Endothelial cell of umbilical vein (primary cell): ENCODE data around the gene SLC9C1. TPM values are rescaled to one million over a fixed set of nuclear protein-coding genes. Genes with fewer than 3 reads are reported as not detected.
A peak's percentile ranks its signal among the peaks of the same experiment; 100 is the strongest.

ENCODE experiments used
- Bru-seq: library from RNA; stranded (reverse); fragments of 400-500 nt; gene quantifications from one replicate; lab custom pipeline; 2021; lab: Mats Ljungman, UMichigan
- BruChase-seq, 2 experiments: library from RNA; stranded (reverse); fragments of 400-500 nt; gene quantifications; one replicate each; lab custom pipeline; 2021; lab: Mats Ljungman, UMichigan
- BruUV-seq: library from RNA; stranded (reverse); fragments of 400-500 nt; replicated peaks from 2 replicates; lab custom pipeline; 2021; lab: Mats Ljungman, UMichigan
- CTCF ChIA-PET: fragments of 300-600, 350-600 bp; sonication (Branson Sonifier 250); formaldehyde crosslinking; loops from one replicate; lab custom pipeline; 2021; ENCODE audit warnings: antibody characterized with exemption, inconsistent platforms; lab: Charles Lee
- POLR2A ChIA-PET: fragments of 300-600, 350-600 bp; sonication (Branson Sonifier 250); formaldehyde crosslinking; loops from one replicate; lab custom pipeline; 2021; ENCODE audit warnings: antibody characterized with exemption, inconsistent platforms; lab: Charles Lee
- DNase-seq: peaks from one replicate; pipeline ENCODE4 v3.0.0-alpha.2; 2011; ENCODE audit warnings: low read depth, low spot score
- FAIRE-seq: peaks from 2 replicates; lab custom pipeline; 2011; peaks lifted over from hg19 to GRCh38; lab: Jason Lieb, UNC
- H2AFZ ChIP-seq: 2 replicates; pipeline ENCODE4 v1.6.0; 2012; ENCODE audit warnings: low read depth, low read length, control low read depth, inconsistent platforms
- H3K27ac ChIP-seq: 2 replicates; pipeline ENCODE4 v1.5.1; 2011; ENCODE audit warnings: low read depth, mild to moderate bottlenecking, control low read depth, low read length, moderate library complexity; ENCODE audit not compliant: insufficient read depth
- H3K27me3 ChIP-seq, 2 experiments: 2 replicates each; pipeline versions ENCODE4 v1.6.0 to v1.6.1; 2011; ENCODE audit warnings: low read length in 2 of 2, mixed read lengths in 1 of 2; ENCODE audit not compliant: control insufficient read depth in 2 of 2, insufficient read depth in 2 of 2
- H3K36me3 ChIP-seq, 2 experiments: 2 replicates in 1 of 2; 3 replicates in 1 of 2; pipeline ENCODE4 v1.5.1; 2011; ENCODE audit warnings: low read length in 2 of 2, mild to moderate bottlenecking in 1 of 2, moderate library complexity in 1 of 2; ENCODE audit not compliant: control insufficient read depth in 2 of 2, insufficient read depth in 2 of 2; ENCODE audit errors: extremely low read depth in 1 of 2
- H3K4me1 ChIP-seq: 3 replicates; pipeline ENCODE4 v1.5.1; 2011; ENCODE audit warnings: mild to moderate bottlenecking, low read length; ENCODE audit not compliant: control insufficient read depth, insufficient read depth; ENCODE audit errors: extremely low read depth
- H3K4me2 ChIP-seq: 2 replicates; pipeline ENCODE4 v1.6.1; 2011; ENCODE audit warnings: low read length, control low read depth, mixed read lengths; ENCODE audit not compliant: insufficient read depth
- H3K4me3 ChIP-seq, 3 experiments: fragments of 200-600 bp in 1 of 3; sonication (generic), shearing (Covaris generic) in 1 of 3; replicated peaks in 1 of 3; 2 replicates each; pipeline ENCODE4 v1.5.1; 2011 to 2016; ENCODE audit warnings: control low read depth in 3 of 3, low read length in 3 of 3, mild to moderate bottlenecking in 2 of 3, inconsistent platforms in 1 of 3, low read depth in 1 of 3, moderate library complexity in 1 of 3; ENCODE audit not compliant: insufficient read depth in 1 of 3
- H3K79me2 ChIP-seq: 2 replicates; pipeline ENCODE4 v1.6.0; 2012; ENCODE audit warnings: low read length, inconsistent platforms; ENCODE audit not compliant: control insufficient read depth, insufficient read depth
- H3K9ac ChIP-seq: replicated peaks from 2 replicates; pipeline ENCODE3; 2011; ENCODE audit warnings: low read length, control low read depth; ENCODE audit not compliant: insufficient read depth; ENCODE audit errors: extremely low read depth
- H3K9me1 ChIP-seq: replicated peaks from 3 replicates; pipeline ENCODE4 v1.6.0; 2011; ENCODE audit warnings: mild to moderate bottlenecking, low read length; ENCODE audit not compliant: control insufficient read depth, insufficient read depth; ENCODE audit errors: extremely low read depth
- H3K9me3 ChIP-seq: replicated peaks from 2 replicates; pipeline ENCODE4 v1.5.1; 2012; ENCODE audit warnings: low read length, inconsistent platforms; ENCODE audit not compliant: control insufficient read depth, insufficient read depth
- H4K20me1 ChIP-seq: replicated peaks from 2 replicates; pipeline ENCODE3; 2011; ENCODE audit warnings: mild to moderate bottlenecking, low read length; ENCODE audit not compliant: control insufficient read depth, insufficient read depth; ENCODE audit errors: extremely low read depth
- CTCF ChIP-seq, 2 donors: IDR thresholded peaks; 1 replicate in 1 of 2; 2 replicates in 1 of 2; pipeline ENCODE4 v1.5.1; 2011; ENCODE audit warnings: low read length in 2 of 2, mild to moderate bottlenecking in 2 of 2, moderate library complexity in 2 of 2, control low read depth in 1 of 2, inconsistent platforms in 1 of 2, low read depth in 1 of 2; ENCODE audit not compliant: insufficient read depth in 1 of 2; ENCODE audit errors: extremely low read depth in 1 of 2
- POLR2A ChIP-seq: IDR thresholded peaks from 2 replicates; pipeline ENCODE4 v1.6.1; 2012; ENCODE audit warnings: low read depth, mild to moderate bottlenecking, control low read depth, low read length
- POLR2AphosphoS5 ChIP-seq: IDR thresholded peaks from 2 replicates; pipeline ENCODE4 v1.6.1; 2012; ENCODE audit warnings: low read depth, mild to moderate bottlenecking, control low read depth, low read length, moderate library complexity; ENCODE audit not compliant: insufficient read depth
- dilution Hi-C: fragments of 300-500 bp; cut with MboI; formaldehyde crosslinking; loops from one replicate; pipeline ENCODE4 v1.15.0; 2019; ENCODE audit warnings: low sequenced_read_pairs; ENCODE audit not compliant: extremely low pct_ligation_motif_present
- intact Hi-C: fragments of 100-400 bp; cut with micrococcal nuclease; formaldehyde crosslinking; loops from one replicate; pipeline ENCODE4 v1.10.0; 2022
- long read RNA-seq: library from polyadenylated mRNA; stranded (forward); transcript quantifications from one replicate; pipeline ENCODE4 v2.0.0, GENCODE V29; 2021
- polyA minus RNA-seq, 3 experiments: library from RNA; depleted of rRNA, polyadenylated mRNA; stranded (reverse); fragments of >200 nt; gene quantifications; 1 replicate in 1 of 3; 2 replicates in 2 of 3; pipeline ENCODE4 v1.2.3, GENCODE V29; 2011
- polyA plus RNA-seq, 4 experiments: library from polyadenylated mRNA; depleted of rRNA in 3 of 4; stranded (reverse) in 3 of 4; unstranded in 1 of 4; fragments of >200 nt; gene quantifications; 2 replicates each; pipeline versions ENCODE4 v1.2.1 to v1.2.3, GENCODE V29; 2011 to 2012; ENCODE audit warnings: missing spikeins in 1 of 4
- total RNA-seq: library from RNA; stranded (reverse); gene quantifications from 2 replicates; pipeline ENCODE4 v1.2.3, GENCODE V29; 2021

The SLC9C1 gene
- total RNA-seq, result 0.09 TPM in 1 of 2 replicates, not detected in the other
- not detected in 2 replicates for polyA plus RNA-seq
- 0.01 TPM in 1 of 2 replicates, not detected in the other for polyA plus RNA-seq (2011; cell fraction: cytosol; rRNA removed)
- 0.08 and 0.36 TPM in 2 replicates for polyA plus RNA-seq (2011; cell fraction: nucleus; rRNA removed)
- polyA plus RNA-seq (2012), result not detected in 2 replicates
- 0.32 and 0.63 TPM in 2 replicates for polyA minus RNA-seq
- polyA minus RNA-seq (2011; cell fraction: cytosol; rRNA and poly(A)+ RNA removed), result not detected
- polyA minus RNA-seq (2011; cell fraction: nucleus; rRNA and poly(A)+ RNA removed), result 0.29 and 0.48 TPM in 2 replicates
- Bru-seq, nascent RNA, result percentile 16 among the genes with signal in this experiment
- percentile 10 among the genes with signal in this experiment for BruChase-seq, experiment 1, labeled RNA remaining after a 6-hour chase
- BruChase-seq, experiment 2, labeled RNA remaining after a 2-hour chase, result percentile 20 among the genes with signal in this experiment
- long read RNA-seq, partial matches to known transcripts, result 0 of 1 reads
- long read RNA-seq, other reads (novel, unspliced or antisense), result 1 of 1 reads

GRCh38 chr3:112293368-112294321, at the start of gene SLC9C1:
SLC9C1 (minus strand) TSS chr3:112294216; CDS start chr3:112286791, 7,425 bp downstream.
- Histone ChIP-seq H2AFZ (peak within 1 kb of the TSS; percentile 94), H3K79me2 (no peaks in the 10 kb centered on the region), H3K9me3 (no peaks in the 10 kb centered on the region), H3K36me3 (no peaks in the 10 kb centered on the region), H3K4me1 (no peaks in the 10 kb centered on the region), H3K27me3 (peaks cover 0 to 4% of the 10 kb centered on the region in 2 experiments), H3K4me2 (peak within 1 kb of the TSS; percentile 65), H3K9me1 (no peaks in the 10 kb centered on the region), H3K27ac (peak within 1 kb of the TSS; percentile 58), H3K9ac (peak within 1 kb of the TSS; percentile 67), H4K20me1 (no peaks in the 10 kb centered on the region), H3K4me3 (peak within 1 kb of the TSS; percentile 18 to 51 (median 41))
- intact Hi-C loops, result loop anchor here (1.0 to 5.0 kb wide), 7 partner anchors 34 to 686 kb away; partner anchors contain the start of gene CCDC80
- peak; percentile 93 for FAIRE-seq
- dilution Hi-C loops, result no loop called here
- TF ChIP-seq POLR2A (peak; percentile 15), CTCF (IDR thresholded peaks at IDR 0.05; ENCODE audit: extremely low read depth in 1 of 2, insufficient read depth in 1 of 2, low read depth in 1 of 2, low read length in 2 of 2) (peak; percentile 51 to 54), POLR2AphosphoS5 (no peak)
- DNase-seq, result peak; percentile 86
- BruUV-seq, result TSS peak; percentile 78
- ChIA-PET POLR2A (interaction anchor here (0.6 to 1.7 kb wide), 3 partner anchors 346 to 397 kb away, joined by 3 to 4 read pairs (median 3); partner anchors contain the start of gene CCDC80), CTCF (interaction anchor here (0.6 to 3.7 kb wide), 52 partner anchors 9 to 994 kb away, joined by 3 to 72 read pairs (median 5); partner anchors contain the start of genes ATG3, CD200 and SLC35A5)
